K562 (cell line): ENCODE results near the gene CIAPIN1. TPM values are rescaled to one million over a fixed set of nuclear protein-coding genes. Genes with fewer than 3 reads are reported as not detected.

Experiments
- ATAC-seq: fragments of 200-7000 bp; cut with Tn5 transposase; 3 replicates; pipeline ENCODE4 v1.9.1; 2020; ENCODE audit warnings: moderate library complexity
- BruUV-seq: library from RNA; stranded (reverse); fragments of 400-500 nt; replicated peaks from 2 replicates; lab custom pipeline; 2021; lab: Mats Ljungman, UMichigan
- CTCF ChIA-PET: fragments of 300-600 bp; formaldehyde crosslinking; extraction: SDS; loops from one replicate; lab custom pipeline; 2021; ENCODE audit warnings: low intra/inter-chr PET ratio; lab: Yijun Ruan, JAX
- POLR2A ChIA-PET: fragments of 300-600, 350-650 bp; sonication (Branson Sonifier 250); formaldehyde crosslinking; extraction: SDS; loops from one replicate; lab custom pipeline; 2021; ENCODE audit warnings: antibody characterized with exemption, inconsistent platforms; lab: Yijun Ruan, JAX
- DNase-seq, 4 experiments: peaks; one replicate each; pipeline versions ENCODE4 v3.0.0 to v3.0.0-alpha.2; 2011 to 2018; ENCODE audit warnings: low spot score in 3 of 4, mixed read lengths in 3 of 4; ENCODE audit errors: extremely low read depth in 1 of 4
- FAIRE-seq: peaks from 2 replicates; lab custom pipeline; 2011; peaks lifted over from hg19 to GRCh38; lab: Jason Lieb, UNC
- H2AFZ ChIP-seq: 2 replicates; pipeline ENCODE4 v1.6.0; 2011; ENCODE audit warnings: low read depth, low read length, control low read depth, inconsistent platforms
- H3K27ac ChIP-seq: fragments of 200-600 bp; 3 replicates; pipeline ENCODE4 v1.8.0; 2011; ENCODE audit warnings: low read depth, mild to moderate bottlenecking, control low read depth, inconsistent platforms, low read length, moderate library complexity, mixed read lengths; ENCODE audit errors: extremely low read depth
- H3K27me3 ChIP-seq, 2 experiments: fragments of 300-600 bp in 1 of 2; 2 replicates in 1 of 2; 3 replicates in 1 of 2; pipeline versions ENCODE4 v1.6.0 to v1.8.0; 2011; ENCODE audit warnings: inconsistent platforms in 2 of 2, low read length in 2 of 2, mild to moderate bottlenecking in 1 of 2, mixed read lengths in 1 of 2, moderate library complexity in 1 of 2; ENCODE audit not compliant: control insufficient read depth in 2 of 2, insufficient read depth in 2 of 2
- H3K36me3 ChIP-seq: fragments of 300-600 bp; 3 replicates; pipeline ENCODE4 v1.8.0; 2011; ENCODE audit warnings: mild to moderate bottlenecking, low read length, inconsistent platforms; ENCODE audit not compliant: control insufficient read depth, insufficient read depth
- H3K4me1 ChIP-seq, 2 experiments: fragments of 200-600 bp in 1 of 2; replicated peaks in 1 of 2; 2 replicates in 1 of 2; 3 replicates in 1 of 2; pipeline versions ENCODE4 v1.5.1 to v1.8.0; 2011; ENCODE audit warnings: inconsistent platforms in 2 of 2, low read length in 2 of 2, mild to moderate bottlenecking in 1 of 2, mixed read lengths in 1 of 2, moderate library complexity in 1 of 2; ENCODE audit not compliant: control insufficient read depth in 2 of 2, insufficient read depth in 2 of 2
- H3K4me2 ChIP-seq: 2 replicates; pipeline ENCODE4 v1.6.1; 2011; ENCODE audit warnings: low read length, control low read depth, inconsistent platforms, mixed read lengths; ENCODE audit not compliant: insufficient read depth
- H3K4me3 ChIP-seq: fragments of 200-600 bp; sonication (generic), shearing (Covaris generic); 2 replicates; pipeline ENCODE4 v1.5.1; 2016; ENCODE audit warnings: control low read depth, inconsistent platforms
- H3K79me2 ChIP-seq: fragments of 200-600 bp; 3 replicates; pipeline ENCODE4 v1.8.0; 2011; ENCODE audit warnings: low read length, inconsistent platforms; ENCODE audit not compliant: control insufficient read depth, insufficient read depth
- H3K9ac ChIP-seq, 2 experiments: 2 replicates each; pipeline versions ENCODE4 v1.6.0 to v1.6.1; 2011; ENCODE audit warnings: low read depth in 2 of 2, low read length in 2 of 2, control low read depth in 1 of 2, inconsistent platforms in 1 of 2, mild to moderate bottlenecking in 1 of 2, mixed read lengths in 1 of 2; ENCODE audit not compliant: insufficient read depth in 1 of 2
- H3K9me1 ChIP-seq: one replicate; pipeline ENCODE4 v1.6.0; 2011; ENCODE audit warnings: inconsistent platforms, mild to moderate bottlenecking, low read length, moderate library complexity; ENCODE audit not compliant: control insufficient read depth, insufficient read depth
- H3K9me3 ChIP-seq: replicated peaks from 2 replicates; pipeline ENCODE4 v1.5.1; 2011; ENCODE audit warnings: low read depth, low read length, inconsistent platforms; ENCODE audit not compliant: control insufficient read depth, insufficient read depth
- H4K20me1 ChIP-seq: replicated peaks from 2 replicates; pipeline ENCODE4 v1.6.1; 2011; ENCODE audit warnings: low read length, inconsistent platforms, mixed read lengths; ENCODE audit not compliant: control insufficient read depth, insufficient read depth
- ASH1L ChIP-seq: fragments of 450-650 bp; IDR thresholded peaks from 2 replicates; pipeline ENCODE4 v1.6.1; 2018; ENCODE audit warnings: borderline replicate concordance, mild to moderate bottlenecking, low read depth; ENCODE audit not compliant: partially characterized antibody
- DPF2 ChIP-seq: fragments of 450-650 bp; IDR thresholded peaks from 2 replicates; pipeline ENCODE4 v1.6.1; 2016
- ETV5 ChIP-seq: sonication (generic); formaldehyde crosslinking; IDR thresholded peaks from 2 replicates; pipeline ENCODE4 v1.4.0; 2020; ENCODE audit warnings: low read depth, mild to moderate bottlenecking, missing genetic modification reagents
- PHTF2 ChIP-seq: fragments of 250-450 bp; sonication (Bioruptor Pico); IDR thresholded peaks from 2 replicates; pipeline ENCODE4 v1.5.0; 2021; ENCODE audit warnings: mild to moderate bottlenecking
- PTBP1 ChIP-seq: fragments of 200-400 bp; formaldehyde crosslinking; IDR thresholded peaks from 2 replicates; pipeline ENCODE4 v1.6.1; 2017; ENCODE audit warnings: low read depth, low read length
- SP2 ChIP-seq: IDR thresholded peaks from 2 replicates; pipeline ENCODE4 v1.6.1; 2011; ENCODE audit warnings: mild to moderate bottlenecking, low read depth, low read length, moderate library complexity; ENCODE audit not compliant: poor library complexity, severe bottlenecking; ENCODE audit errors: extremely low read depth
- ZFP36 ChIP-seq: fragments of 150-350 bp; IDR thresholded peaks from 2 replicates; pipeline ENCODE4 v1.6.1; 2018; ENCODE audit warnings: low read length, low read depth; ENCODE audit not compliant: partially characterized antibody
- ZKSCAN1 ChIP-seq: fragments of 150-350 bp; IDR thresholded peaks from 2 replicates; pipeline ENCODE4 v1.6.1; 2016; ENCODE audit warnings: low read depth, low read length
- ZNF3 ChIP-seq: fragments of 250-450 bp; sonication (Bioruptor Pico); IDR thresholded peaks from 2 replicates; pipeline ENCODE4 v1.5.0; 2021; ENCODE audit warnings: mild to moderate bottlenecking, moderate library complexity
- ZNF408 ChIP-seq: fragments of 250-450 bp; sonication (Bioruptor Pico); IDR thresholded peaks from 2 replicates; pipeline ENCODE4 v1.4.0; 2020; ENCODE audit warnings: low read depth, mild to moderate bottlenecking, moderate library complexity
- ZNF785 ChIP-seq: fragments of 250-450 bp; sonication (Bioruptor Pico); IDR thresholded peaks from 2 replicates; pipeline ENCODE4 v1.4.0; 2020; ENCODE audit warnings: mild to moderate bottlenecking
- ZZZ3 ChIP-seq: fragments of 450-650 bp; IDR thresholded peaks from 2 replicates; pipeline ENCODE4 v1.6.1; 2016; ENCODE audit warnings: antibody characterized with exemption, mild to moderate bottlenecking, moderate library complexity
- WGBS: fragments of 100-300 bp; shearing (Covaris generic); methylation state at CpG from one replicate; pipeline ENCODE4 v1.1.6; 2016; ENCODE audit warnings: low coverage, mixed read lengths; ENCODE audit not compliant: insufficient coverage; ENCODE audit errors: missing lambda C conversion rate; 5-methylcytosine and 5-hydroxymethylcytosine counted together
- in situ Hi-C: fragments of 300-500 bp; cut with MboI; formaldehyde crosslinking; loops from 4 replicates; pipeline ENCODE4 v1.15.0; 2018; ENCODE audit warnings: inconsistent platforms, mixed read lengths
- intact Hi-C: fragments of 100-400 bp; cut with micrococcal nuclease; formaldehyde crosslinking; loops from 2 replicates; pipeline ENCODE4 v1.14.2; 2022
- polyA plus RNA-seq, 8 experiments: library from polyadenylated mRNA; depleted of rRNA in 4 of 8; stranded (reverse) in 5 of 8; unstranded in 3 of 8; fragments of >200 nt; fragmentation: Nextera tagmentation in 2 of 8; fragmentation: Illumina TruSeq in 1 of 8; extraction: Ambion mirVana in 2 of 8; extraction: Trizol in 1 of 8; gene quantifications; 2 replicates each; pipeline versions ENCODE4 v1.2.1 to v1.2.3, GENCODE V29; 2011 to 2014; ENCODE audit warnings: inconsistent platforms in 1 of 8, missing spikeins in 1 of 8
- total RNA-seq, 7 experiments: library from RNA; depleted of rRNA in 6 of 7; stranded (reverse); fragments of >200 nt in 6 of 7; fragmentation: Illumina TruSeq in 2 of 7; extraction: Trizol in 2 of 7; gene quantifications; 2 replicates each; pipeline versions ENCODE4 v1.2.1 to v1.2.3, GENCODE V29; 2011 to 2021; ENCODE audit warnings: low replicate concordance in 1 of 7
- TF ChIP-seq, protein P1 (sequence below): sonication (generic); formaldehyde crosslinking; IDR thresholded peaks from 2 replicates; pipeline ENCODE4 v1.8.1; 2023; ENCODE audit warnings: mild to moderate bottlenecking, missing genetic modification reagents, moderate library complexity

Gene CIAPIN1
- total and polyA plus RNA-seq, 9 of the 15 experiments (the other 6 are each of a cell fraction or from before 2014, with no cell fraction given), result 71.8 to 263 (median 95.7) TPM

DNA sequence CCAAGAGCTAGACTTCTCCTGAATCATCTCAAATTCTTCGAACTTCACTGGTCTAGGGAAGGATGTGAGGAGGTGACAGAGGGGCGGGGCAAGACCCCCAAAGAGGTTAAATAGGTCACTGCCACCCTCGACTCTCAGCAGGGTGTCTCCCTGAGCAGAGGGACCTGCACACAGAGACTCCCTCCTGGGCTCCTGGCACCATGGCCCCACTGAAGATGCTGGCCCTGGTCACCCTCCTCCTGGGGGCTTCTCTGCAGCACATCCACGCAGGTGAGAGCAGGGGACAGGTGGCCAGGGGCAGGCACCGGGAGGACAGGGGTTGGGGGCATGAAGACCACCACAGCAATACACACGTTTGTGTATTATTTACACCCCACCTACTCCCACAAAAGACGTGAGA is 33.5 kb downstream of the CIAPIN1 start:
- no peak overlapping the region for H3K4me3 ChIP-seq
- ATAC-seq, result no peak
- H3K4me1 ChIP-seq, result peaks cover 0 to 25% of the 10 kb centered on the region in 2 experiments; a peak in 4 of 5 replicates
- no peaks in the 10 kb centered on the region for H3K79me2 ChIP-seq
- H3K27me3 ChIP-seq, result peaks cover 11 to 50% of the 10 kb centered on the region in 2 experiments; a peak in 4 of 5 replicates
- H3K27ac ChIP-seq, result no peak overlapping the region
- in situ Hi-C loops, result loop anchor here (10.0 kb wide), 1 partner anchor 329 kb away; no protein-coding TSS in a partner anchor
- no peak overlapping the region for H3K4me2 ChIP-seq
- no peak overlapping the region for H2AFZ ChIP-seq
- BruUV-seq, result no TSS peak
- TF ChIP-seq SP2 (no peak), PHTF2 (CRISPR knock-in tag) (no peak), ZKSCAN1 (no peak), PTBP1 (no peak), ZFP36 (no peak)
- no peak for DNase-seq
- CTCF ChIA-PET, result interaction anchor here (1.4 kb wide), 1 partner anchor 113 kb away, joined by 3 read pairs; no protein-coding TSS in a partner anchor
- intact Hi-C loops, result no loop called here
- no peaks in the 10 kb centered on the region for H4K20me1 ChIP-seq
- no peaks in the 10 kb centered on the region for H3K36me3 ChIP-seq
- no peaks in the 10 kb centered on the region for H3K9me1 ChIP-seq
- no peak overlapping the region for H3K9ac ChIP-seq
- FAIRE-seq, result no peak
- no peaks in the 10 kb centered on the region for H3K9me3 ChIP-seq
- POLR2A ChIA-PET, result interaction anchor here (0.6 to 1.2 kb wide), 4 partner anchors 17 to 431 kb away, joined by 3 to 4 read pairs (median 4); no protein-coding TSS in a partner anchor
- WGBS, result 0% methylated on average over 7 of the region's 7 CpGs

DNA sequence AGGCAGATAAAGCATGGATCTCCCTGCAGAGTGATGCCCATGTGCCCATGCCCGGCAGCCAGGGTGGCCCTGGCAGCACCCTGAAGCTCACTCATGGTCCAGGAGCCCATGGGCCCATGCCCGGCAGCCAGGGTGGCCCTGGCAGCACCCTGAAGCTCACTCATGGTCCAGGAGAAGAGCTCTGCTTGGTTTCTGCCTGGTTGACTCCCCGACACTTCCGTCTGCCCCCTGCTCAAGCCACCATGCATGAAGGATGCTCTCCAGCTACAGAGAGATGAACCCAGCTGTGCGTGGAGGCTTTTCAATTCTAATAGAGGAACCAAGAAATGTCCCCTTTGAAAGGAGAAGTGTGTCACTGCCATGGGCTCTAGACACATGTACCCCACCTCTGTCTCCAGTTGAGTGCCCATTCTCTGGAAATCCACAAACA is 33.9 kb downstream of the CIAPIN1 start:
- no peak overlapping the region for H2AFZ ChIP-seq
- no peak for TF ChIP-seq ZZZ3
- no peak for TF ChIP-seq ZNF408 (CRISPR knock-in tag)
- TF ChIP-seq ASH1L, result no peak
- no peak for TF ChIP-seq ZNF3 (CRISPR knock-in tag)
- no peak for TF ChIP-seq ZNF785 (CRISPR knock-in tag)
- no peak for TF ChIP-seq ETV5 (CRISPR knock-in tag)
- TF ChIP-seq, protein P1, sequence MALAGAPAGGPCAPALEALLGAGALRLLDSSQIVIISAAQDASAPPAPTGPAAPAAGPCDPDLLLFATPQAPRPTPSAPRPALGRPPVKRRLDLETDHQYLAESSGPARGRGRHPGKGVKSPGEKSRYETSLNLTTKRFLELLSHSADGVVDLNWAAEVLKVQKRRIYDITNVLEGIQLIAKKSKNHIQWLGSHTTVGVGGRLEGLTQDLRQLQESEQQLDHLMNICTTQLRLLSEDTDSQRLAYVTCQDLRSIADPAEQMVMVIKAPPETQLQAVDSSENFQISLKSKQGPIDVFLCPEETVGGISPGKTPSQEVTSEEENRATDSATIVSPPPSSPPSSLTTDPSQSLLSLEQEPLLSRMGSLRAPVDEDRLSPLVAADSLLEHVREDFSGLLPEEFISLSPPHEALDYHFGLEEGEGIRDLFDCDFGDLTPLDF, result no peak
- TF ChIP-seq DPF2, result no peak

More for the DNA sequence above, 33.9 kb downstream of the CIAPIN1 start:
- H3K4me3 ChIP-seq, result no peak overlapping the region
- in situ Hi-C loops (loop anchor here (10.0 kb wide), 1 partner anchor 329 kb away; no protein-coding TSS in a partner anchor), intact Hi-C loops (no loop called here)
- ChIA-PET CTCF (interaction anchor here (1.4 kb wide), 1 partner anchor 113 kb away, joined by 3 read pairs; no protein-coding TSS in a partner anchor), POLR2A (interaction anchor here (0.7 to 1.2 kb wide), 4 partner anchors 9 to 171 kb away, joined by 3 to 5 read pairs (median 4); partner anchors contain the start of gene CCL17)
- no peaks in the 10 kb centered on the region for H3K79me2 ChIP-seq
- no TSS peak for BruUV-seq
- H3K27ac ChIP-seq, result no peak overlapping the region
- 9% methylated on average over 5 of the region's 5 CpGs for WGBS
- FAIRE-seq (no peak), ATAC-seq (no peak), DNase-seq (no peak)
- no peak overlapping the region for H3K9ac ChIP-seq
- peaks cover 0 to 25% of the 10 kb centered on the region in 2 experiments; a peak in 4 of 5 replicates for H3K4me1 ChIP-seq
- H3K27me3 ChIP-seq, result peaks cover 11 to 50% of the 10 kb centered on the region in 2 experiments; a peak in 4 of 5 replicates
- no peaks in the 10 kb centered on the region for H3K9me1 ChIP-seq
- no peak overlapping the region for H3K4me2 ChIP-seq
- H4K20me1 ChIP-seq, result no peaks in the 10 kb centered on the region
- H3K9me3 ChIP-seq, result no peaks in the 10 kb centered on the region
- no peaks in the 10 kb centered on the region for H3K36me3 ChIP-seq
